MCF 10A (cell line): ENCODE measurements around the gene GFOD1. TPM values are rescaled to one million over a fixed set of nuclear protein-coding genes. Genes with fewer than 3 reads are reported as not detected.

Source experiments
- BruUV-seq: library from RNA; stranded (reverse); fragments of 400-500 nt; replicated peaks from 2 replicates; lab custom pipeline; 2021; lab: Mats Ljungman, UMichigan
- CTCF ChIA-PET: fragments of 300-600 bp; sonication (Branson Sonifier 250); formaldehyde crosslinking; extraction: SDS; loops from one replicate; lab custom pipeline; 2021; ENCODE audit warnings: antibody characterized with exemption, inconsistent platforms; lab: Yijun Ruan, JAX
- POLR2A ChIA-PET: fragments of 300-600, 350-650 bp; sonication (Branson Sonifier 250); formaldehyde crosslinking; extraction: SDS; loops from one replicate; lab custom pipeline; 2020; ENCODE audit warnings: antibody characterized with exemption, inconsistent platforms; lab: Yijun Ruan, JAX
- DNase-seq: peaks from one replicate; pipeline ENCODE4 v3.0.0-alpha.2; 2018; ENCODE audit not compliant: unreplicated experiment
- H3K27ac Mint-ChIP-seq: one replicate; pipeline ENCODE4 v1.8.0; 2022; ENCODE audit warnings: mild to moderate bottlenecking, low read depth, mixed read lengths; ENCODE audit not compliant: unreplicated experiment
- H3K27me3 Mint-ChIP-seq: one replicate; pipeline ENCODE4 v1.8.0; 2022; ENCODE audit warnings: mixed read lengths; ENCODE audit not compliant: insufficient read depth, unreplicated experiment
- H3K36me3 Mint-ChIP-seq: one replicate; pipeline ENCODE4 v1.8.0; 2022; ENCODE audit warnings: mild to moderate bottlenecking, moderate library complexity, mixed read lengths; ENCODE audit not compliant: insufficient read depth, unreplicated experiment
- H3K4me1 Mint-ChIP-seq: one replicate; pipeline ENCODE4 v1.8.0; 2022; ENCODE audit warnings: mixed read lengths; ENCODE audit not compliant: insufficient read depth, unreplicated experiment
- H3K4me3 Mint-ChIP-seq: one replicate; pipeline ENCODE4 v1.8.0; 2022; ENCODE audit warnings: mild to moderate bottlenecking, moderate library complexity, mixed read lengths; ENCODE audit not compliant: unreplicated experiment
- H3K9me3 Mint-ChIP-seq: one replicate; pipeline ENCODE4 v1.8.0; 2022; ENCODE audit warnings: mixed read lengths; ENCODE audit not compliant: unreplicated experiment
- CTCF ChIP-seq: fragments of 200-600 bp; IDR thresholded peaks from one replicate; pipeline ENCODE4 v1.8.0; 2022; ENCODE audit warnings: antibody characterized with exemption, mild to moderate bottlenecking; ENCODE audit not compliant: unreplicated experiment
- intact Hi-C: fragments of 100-400 bp; cut with micrococcal nuclease; formaldehyde crosslinking; loops from 2 replicates; pipeline ENCODE4 v1.14.1; 2022
- total RNA-seq: library from RNA; stranded (reverse); gene quantifications from 2 replicates; pipeline ENCODE4 v1.2.3, GENCODE V29; 2022

The GFOD1 gene
- total RNA-seq, 1 experiment from 2014 or later: 9.5 TPM

GRCh38 chr6:13470238-13471140 is 16.9 kb downstream of the GFOD1 start:
- H3K4me1 Mint-ChIP-seq: no peaks in the 10 kb centered on the region
- intact Hi-C loops: no loop called here
- CTCF ChIA-PET: no interaction called here
- no peak for DNase-seq
- no peak for TF ChIP-seq CTCF
- H3K27me3 Mint-ChIP-seq: no peaks in the 10 kb centered on the region
- no peaks in the 10 kb centered on the region for H3K36me3 Mint-ChIP-seq
- POLR2A ChIA-PET: interaction anchor here (0.7 kb wide), 1 partner anchor 18 kb away, joined by 3 read pairs; no protein-coding TSS in a partner anchor
- no peaks in the 10 kb centered on the region for H3K9me3 Mint-ChIP-seq
- no peak overlapping the region for H3K4me3 Mint-ChIP-seq
- H3K27ac Mint-ChIP-seq: no peak overlapping the region
- BruUV-seq: no TSS peak

GRCh38 chr6:13469693-13470092 is 17.7 kb downstream of the GFOD1 start:
- ChIA-PET CTCF (no interaction called here), POLR2A (no interaction called here)
- no peaks in the 10 kb centered on the region for H3K27me3 Mint-ChIP-seq
- H3K9me3 Mint-ChIP-seq: no peaks in the 10 kb centered on the region
- H3K27ac Mint-ChIP-seq: no peak overlapping the region
- H3K36me3 Mint-ChIP-seq: no peaks in the 10 kb centered on the region
- DNase-seq: no peak
- no peaks in the 10 kb centered on the region for H3K4me1 Mint-ChIP-seq
- no peak for TF ChIP-seq CTCF
- intact Hi-C loops: no loop called here
- H3K4me3 Mint-ChIP-seq: no peak overlapping the region
- no TSS peak for BruUV-seq

- H3K4me3 Mint-ChIP-seq: no peak overlapping the region
- H3K36me3 Mint-ChIP-seq: no peaks in the 10 kb centered on the region
- TF ChIP-seq CTCF: no peak
- H3K4me1 Mint-ChIP-seq: no peaks in the 10 kb centered on the region
- intact Hi-C loops: no loop called here
- DNase-seq: no peak
- H3K27ac Mint-ChIP-seq: no peak overlapping the region
- ChIA-PET POLR2A (no interaction called here), CTCF (no interaction called here)
- H3K9me3 Mint-ChIP-seq: no peaks in the 10 kb centered on the region
- H3K27me3 Mint-ChIP-seq: no peaks in the 10 kb centered on the region
- no TSS peak for BruUV-seq
Measured at GRCh38 chr6:13468839-13469238, 18.6 kb downstream of the GFOD1 start.

- POLR2A ChIA-PET: no interaction called here
- no peak overlapping the region for H3K27ac Mint-ChIP-seq
- no peaks in the 10 kb centered on the region for H3K27me3 Mint-ChIP-seq
- no peak for DNase-seq
- no peaks in the 10 kb centered on the region for H3K9me3 Mint-ChIP-seq
- no peaks in the 10 kb centered on the region for H3K4me1 Mint-ChIP-seq
- no peak overlapping the region for H3K4me3 Mint-ChIP-seq
- BruUV-seq: no TSS peak
- intact Hi-C loops: no loop called here
- H3K36me3 Mint-ChIP-seq: no peaks in the 10 kb centered on the region
- CTCF ChIA-PET: interaction anchor here (0.6 kb wide), 1 partner anchor 10 kb away, joined by 4 read pairs; no protein-coding TSS in a partner anchor
- TF ChIP-seq CTCF: no peak
Measured at GRCh38 chr6:13467216-13467600, 20.2 kb downstream of the GFOD1 start.
